HG02884 (cell line): ENCODE results near the gene ARHGEF28.

Experiments
- ATAC-seq: cut with Tn5 transposase; IDR thresholded peaks from one replicate; pipeline ENCODE4 v1.9.1; 2021; ENCODE audit warnings: mild to moderate bottlenecking, moderate library complexity; ENCODE audit not compliant: unreplicated experiment

ARHGEF28 gene

DNA sequence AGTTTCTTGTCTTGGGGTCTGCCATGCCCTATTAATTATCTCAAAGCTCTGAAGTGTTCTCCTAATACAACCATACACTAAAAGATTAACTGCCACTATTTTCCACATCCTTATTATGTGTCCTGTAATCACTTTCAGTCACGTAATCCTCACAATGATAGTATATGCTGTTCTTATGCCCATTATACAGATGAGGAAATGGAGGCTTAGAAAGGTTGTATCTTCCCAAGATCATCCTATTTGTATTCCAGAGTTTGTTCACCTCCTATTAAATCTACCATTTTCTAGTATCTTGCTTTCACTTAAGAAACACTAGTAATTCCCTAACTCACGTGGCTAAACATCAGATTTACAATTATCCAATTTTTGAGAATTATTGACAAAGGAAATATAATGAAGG, 2.9 kb upstream of the ARHGEF28 start:
- no peak for ATAC-seq

DNA sequence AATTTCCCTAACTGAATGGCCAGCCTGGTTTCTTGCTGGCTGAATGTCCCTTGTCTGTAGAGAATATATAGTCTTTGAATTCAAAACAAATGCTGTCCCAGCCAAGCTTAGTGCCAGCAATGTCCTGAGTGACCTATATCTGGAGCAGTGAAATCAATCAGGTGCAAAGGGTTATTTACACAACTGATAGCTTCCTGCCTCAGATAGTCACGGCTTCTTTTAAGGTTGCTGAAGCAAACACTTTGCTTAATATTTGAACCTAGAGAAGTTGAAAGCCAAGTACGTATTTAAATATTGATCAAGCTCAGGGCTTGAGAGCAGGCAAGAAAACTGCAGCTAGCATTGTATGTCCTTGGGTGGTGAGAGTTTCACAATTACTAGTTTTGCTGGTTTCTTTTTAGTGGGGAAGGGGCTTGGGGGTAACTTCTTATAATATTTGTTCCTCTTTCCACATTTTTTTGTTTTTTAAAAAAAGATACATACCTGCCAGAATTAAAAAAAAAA, 2.0 kb upstream of the ARHGEF28 start:
- no peak for ATAC-seq

DNA sequence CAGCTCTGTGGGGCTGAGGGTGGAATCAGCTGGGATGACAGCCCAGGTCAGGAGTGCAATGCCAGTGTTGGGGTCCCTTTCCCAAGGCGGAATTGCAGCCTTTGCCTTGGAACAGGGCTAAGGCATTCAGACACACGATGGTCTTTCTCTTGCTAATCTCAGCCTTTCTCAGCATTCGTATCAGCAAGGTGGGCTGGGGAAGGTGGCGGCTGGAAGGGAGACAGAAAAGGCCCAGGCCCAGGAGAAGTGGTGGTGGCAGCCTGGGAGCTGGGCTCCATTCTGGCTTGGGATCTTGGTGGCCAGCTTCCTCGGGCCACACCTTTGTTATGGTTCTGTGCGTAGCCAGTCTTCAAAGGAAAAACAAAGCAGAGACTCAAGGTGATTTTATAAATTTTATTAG, 1.1 kb upstream of the ARHGEF28 start:
- no peak for ATAC-seq

DNA sequence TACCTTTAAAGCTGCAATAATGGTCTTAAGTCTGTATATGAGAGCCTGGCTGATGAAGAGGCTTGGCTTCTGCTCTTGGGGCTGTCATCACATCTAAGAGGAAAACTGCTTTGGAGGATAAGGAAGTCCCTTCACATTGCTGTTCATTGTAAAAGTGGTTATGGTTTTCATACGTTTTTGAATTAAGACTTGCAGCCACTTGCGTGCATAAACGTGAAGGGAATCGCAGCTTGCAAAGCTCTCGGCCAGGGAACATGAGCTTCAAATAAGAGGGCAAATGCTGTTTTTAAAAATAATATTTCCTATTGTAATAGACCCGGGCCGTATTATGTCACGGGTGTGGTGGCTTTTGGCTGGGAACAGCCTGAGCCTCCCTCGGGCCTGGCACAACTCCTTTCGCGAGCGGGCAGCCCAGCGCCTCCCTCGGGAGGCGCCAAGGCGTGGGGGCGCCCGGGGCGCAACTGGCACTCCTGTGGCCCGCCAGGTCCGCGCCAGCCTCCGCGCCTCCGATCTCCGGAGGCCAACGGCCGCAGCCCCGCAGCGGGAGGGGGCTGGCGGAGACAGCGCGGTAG, 538 bp upstream of the ARHGEF28 start:
- no peak for ATAC-seq

DNA sequence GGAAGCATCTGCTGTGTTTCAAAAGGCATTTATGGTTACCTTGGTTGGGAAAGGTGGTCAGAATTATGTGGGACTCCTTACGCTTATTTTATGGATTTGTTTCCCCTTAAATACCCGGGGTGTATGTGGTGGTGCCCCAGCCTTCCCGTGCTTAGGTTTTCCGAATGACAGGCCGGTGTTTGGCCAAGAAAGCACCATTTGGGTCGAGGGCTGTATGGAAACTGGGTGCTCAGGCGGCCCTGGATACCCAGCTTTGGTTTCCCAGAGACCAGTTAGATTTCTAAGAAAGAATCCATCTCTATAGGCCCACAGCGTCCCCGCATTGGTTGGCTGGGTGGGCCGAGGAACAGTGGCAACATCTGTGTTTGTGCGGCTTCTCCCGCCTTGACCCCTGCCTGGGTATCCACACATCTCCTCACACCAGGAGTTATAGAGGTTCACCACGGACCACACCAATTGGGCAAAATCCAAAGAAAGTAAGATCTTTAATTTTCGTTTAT, 868 bp downstream of the ARHGEF28 start:
- ATAC-seq = no peak

DNA sequence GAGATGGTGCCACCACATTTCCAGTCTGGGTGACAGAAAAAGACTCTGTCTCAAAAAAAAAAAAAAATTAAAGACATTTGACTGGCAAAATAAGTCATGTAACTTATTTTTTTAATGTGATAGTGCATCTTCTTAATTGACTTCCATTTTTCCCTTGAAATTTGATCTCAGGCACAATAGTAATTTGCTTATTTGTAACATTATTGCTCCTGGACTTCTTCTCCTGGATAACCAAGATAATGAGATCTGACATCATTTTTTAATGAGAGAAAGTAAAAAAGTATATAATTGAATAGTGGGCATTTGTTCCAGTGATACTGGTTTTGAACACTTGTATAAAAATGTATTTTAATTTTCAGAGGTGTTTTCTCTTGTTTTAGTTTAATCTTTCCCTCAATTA, 3.5 kb downstream of the ARHGEF28 start:
- ATAC-seq = no peak

DNA sequence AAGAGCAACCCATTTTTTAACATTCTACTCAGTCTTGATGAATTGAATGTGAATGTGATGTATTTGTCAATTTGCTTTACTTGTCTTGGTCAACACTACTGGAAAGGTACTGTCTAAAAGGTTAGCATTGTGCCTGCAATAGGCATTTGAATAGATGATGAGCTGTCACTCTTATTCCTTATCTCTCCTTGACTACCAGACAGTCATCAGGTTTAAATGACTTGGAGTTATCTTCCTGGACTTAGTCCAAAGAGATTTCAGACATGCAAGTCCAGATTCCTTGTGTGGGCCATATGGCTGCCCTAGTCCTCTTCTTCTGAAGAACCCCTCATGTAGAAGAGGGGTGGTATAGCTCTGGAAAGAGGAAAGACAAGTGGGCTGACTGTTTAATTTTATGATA, 4.8 kb downstream of the ARHGEF28 start:
- no peak for ATAC-seq

DNA sequence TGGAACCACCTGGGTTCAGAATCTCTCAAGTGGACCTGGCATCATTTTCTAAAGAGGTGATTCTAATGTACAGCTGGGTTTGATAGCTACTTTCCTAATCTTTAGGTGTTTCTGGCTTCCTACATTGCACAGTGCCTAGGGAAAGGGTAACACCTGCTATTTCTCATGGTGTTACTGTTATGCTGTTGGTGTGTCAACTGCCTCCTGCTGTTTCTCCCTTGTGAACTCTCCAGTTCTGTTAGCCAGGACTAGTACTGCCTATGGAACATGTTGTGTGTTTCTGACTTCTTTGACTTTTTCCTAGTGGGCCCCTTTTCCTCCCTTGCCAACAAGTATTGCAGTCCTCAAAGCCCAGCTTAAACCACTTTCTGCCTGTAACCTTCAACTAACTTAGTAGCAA, 5.5 kb downstream of the ARHGEF28 start:
- no peak for ATAC-seq

DNA sequence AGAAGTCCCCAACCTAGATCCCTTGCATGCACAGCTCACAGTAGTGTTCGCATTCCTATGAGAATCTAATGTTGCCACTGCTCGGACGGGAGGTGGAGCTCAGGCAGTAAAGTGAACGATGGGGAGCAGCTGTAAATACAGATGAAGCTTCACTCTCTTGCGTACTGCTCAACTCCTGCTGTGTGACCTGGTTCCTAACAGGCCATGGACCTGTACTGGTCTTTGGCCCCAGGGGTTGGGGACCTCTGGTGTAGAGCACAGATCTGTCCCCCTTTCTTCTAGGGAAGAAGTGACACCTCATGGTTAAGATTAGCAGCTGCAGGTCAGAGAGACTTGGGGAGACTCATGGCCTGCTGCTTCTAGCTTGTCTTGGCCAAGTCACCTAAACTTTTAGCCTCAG, 7.1 kb downstream of the ARHGEF28 start:
- no peak for ATAC-seq

DNA sequence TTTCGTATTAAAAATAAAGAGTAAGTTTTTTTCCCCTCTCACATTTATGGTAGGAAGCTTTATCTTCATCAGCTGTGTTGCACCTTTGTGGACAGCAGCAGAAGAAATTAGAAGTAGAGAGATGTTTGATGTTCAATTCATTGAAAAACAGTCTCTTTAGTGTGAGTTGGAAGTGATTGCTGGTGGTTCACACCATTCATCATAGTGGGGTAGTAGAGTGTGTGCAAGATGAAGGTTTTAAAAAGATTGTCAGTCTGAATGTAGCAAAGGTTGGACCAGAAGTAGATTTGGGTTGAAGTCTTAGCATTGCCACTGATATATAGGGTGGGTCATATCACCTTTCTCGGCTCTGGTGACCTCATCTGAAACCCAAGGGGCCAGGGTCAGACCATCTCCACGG, 10.4 kb downstream of the ARHGEF28 start:
- ATAC-seq = no peak

DNA sequence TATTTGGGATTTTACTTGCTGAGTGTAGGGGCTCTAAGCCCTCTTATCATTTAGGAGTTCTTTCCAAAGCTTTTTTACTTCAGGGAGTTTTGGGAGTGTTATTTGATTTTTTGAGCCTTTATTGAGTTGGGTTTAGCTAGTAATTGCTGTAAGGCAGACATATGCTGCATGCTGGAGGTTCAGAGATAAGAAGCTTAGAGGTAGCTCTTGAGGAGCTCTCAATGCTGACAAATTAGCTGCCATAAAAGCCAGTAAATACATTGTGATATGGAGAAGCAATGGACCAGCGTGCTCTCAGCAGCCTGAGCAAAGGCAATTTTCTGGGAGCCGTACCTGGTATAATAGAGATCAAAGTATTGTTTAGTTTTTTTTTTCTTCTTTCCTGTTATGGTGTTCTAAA, 11.6 kb downstream of the ARHGEF28 start:
- ATAC-seq = no peak

DNA sequence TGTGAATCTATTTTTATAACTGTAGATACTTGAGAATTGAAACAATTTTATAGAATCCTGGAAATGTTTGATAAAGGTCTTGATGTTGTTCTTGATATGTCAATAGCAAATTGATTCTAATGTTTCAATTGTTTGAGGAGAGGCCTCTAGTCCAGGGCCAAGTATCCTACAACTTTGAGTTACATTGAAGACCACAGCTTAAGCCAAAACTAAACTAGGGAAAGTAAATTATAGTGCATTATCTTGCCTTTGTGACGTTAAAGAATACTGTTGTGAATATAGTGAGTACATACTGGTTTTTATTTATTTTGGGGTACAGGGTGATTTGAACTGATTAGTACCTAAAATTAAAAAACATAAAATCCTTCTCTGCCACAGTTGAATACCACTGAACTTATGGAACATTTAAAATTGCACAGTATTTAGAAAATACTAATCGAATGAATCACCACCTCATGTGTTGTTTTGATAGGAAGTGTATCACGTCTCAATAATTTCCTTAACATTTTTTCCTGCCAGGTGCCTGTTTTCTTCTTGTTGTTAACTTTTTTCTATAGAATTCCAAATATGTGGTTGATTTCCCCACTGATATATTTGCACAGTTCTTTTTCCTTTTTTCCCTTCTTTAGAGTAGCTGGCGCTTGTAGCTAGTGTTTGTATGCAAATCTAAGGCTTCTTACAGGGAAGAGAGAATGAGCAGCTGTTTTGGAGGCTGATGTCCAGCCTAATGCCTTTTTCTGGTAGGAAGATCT, 12.5 kb downstream of the ARHGEF28 start:
- no peak for ATAC-seq

DNA sequence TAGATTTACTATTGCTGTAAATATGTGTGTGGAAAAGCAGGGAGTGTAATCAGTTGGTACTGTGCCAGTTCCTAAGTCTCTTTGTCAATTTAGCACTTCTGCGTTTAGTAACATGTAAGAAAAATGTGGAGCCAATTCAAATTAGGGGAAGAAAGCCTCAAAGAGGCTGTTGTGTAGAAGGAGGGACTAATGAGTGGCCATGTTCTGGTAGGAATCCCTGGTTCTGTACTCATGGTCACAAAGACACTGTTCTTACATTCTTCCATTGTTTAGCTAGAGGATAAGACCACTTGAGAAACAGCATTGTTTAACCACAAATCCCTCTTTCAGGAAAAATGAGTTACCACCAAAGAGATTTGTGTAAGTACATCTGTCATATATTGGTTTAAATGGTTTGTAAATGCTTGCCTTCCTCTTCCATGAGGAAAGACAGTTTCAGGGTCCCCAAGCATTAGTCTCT, 14.9 kb downstream of the ARHGEF28 start:
- no peak for ATAC-seq

DNA sequence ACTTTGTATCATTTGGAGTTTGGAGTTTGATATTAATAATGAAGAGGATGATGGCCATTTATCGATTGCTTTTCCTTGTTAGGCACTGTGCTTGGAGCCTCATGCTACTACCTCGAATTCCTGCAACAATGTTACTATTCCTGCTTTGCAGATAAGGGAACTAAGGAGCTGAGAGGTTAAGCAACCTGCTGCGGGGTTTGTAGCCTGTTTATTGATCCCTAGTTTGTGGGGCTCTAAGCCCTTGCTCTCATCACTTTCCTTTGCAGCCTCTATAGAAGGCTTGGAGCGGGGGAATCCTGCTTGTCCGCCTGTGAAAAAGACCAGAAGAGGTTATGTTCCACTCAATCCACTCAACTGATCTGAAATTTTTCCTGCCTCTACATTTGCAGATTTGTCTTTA, 15.8 kb downstream of the ARHGEF28 start:
- ATAC-seq = no peak

DNA sequence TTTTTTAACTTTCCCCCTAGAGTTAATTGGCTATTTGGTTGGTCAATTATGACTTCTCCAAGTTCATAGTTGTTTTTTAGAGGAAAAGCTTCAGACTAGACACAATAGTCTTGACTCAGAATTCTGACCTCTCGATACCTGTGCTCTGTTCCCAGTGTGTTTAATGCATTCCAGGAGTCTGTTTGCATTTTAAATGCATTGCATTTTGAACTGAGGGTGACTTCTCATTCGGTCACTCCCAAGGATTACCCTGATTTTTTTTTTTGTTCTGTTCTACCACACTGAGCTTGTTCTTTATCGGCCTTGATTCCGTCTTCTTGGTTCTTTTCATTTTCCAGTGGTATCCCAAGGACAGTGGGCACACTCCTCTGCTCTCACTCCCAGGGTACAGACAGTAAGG, 16.3 kb downstream of the ARHGEF28 start:
- ATAC-seq = no peak

DNA sequence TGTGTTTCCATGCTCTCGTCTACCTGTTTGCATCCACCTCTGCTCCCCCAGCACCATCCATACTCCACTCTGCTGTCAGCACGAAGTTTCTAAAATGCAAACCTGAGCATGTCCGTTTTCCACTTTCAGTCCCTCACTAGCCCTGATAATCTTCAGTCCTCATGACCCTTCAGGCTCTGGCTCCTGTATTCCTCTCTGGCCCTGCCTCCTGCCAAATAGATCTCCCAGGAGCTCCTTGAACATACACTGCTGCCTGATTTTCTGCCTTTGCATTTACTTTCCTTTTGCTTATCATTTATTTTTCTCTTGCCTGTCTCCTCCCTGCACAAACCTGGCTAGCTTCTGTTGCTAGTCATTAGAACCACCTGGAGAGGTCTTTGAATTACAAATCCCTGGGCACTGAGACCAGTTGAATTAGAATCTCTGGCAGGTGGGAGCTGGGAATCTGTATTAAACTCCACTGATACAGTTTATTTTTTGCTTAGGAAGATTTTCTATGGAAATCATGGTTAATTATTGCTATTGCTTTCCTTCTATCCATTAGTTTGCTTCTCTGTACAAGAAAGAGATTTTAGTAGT, 18.5 kb downstream of the ARHGEF28 start:
- no peak for ATAC-seq

DNA sequence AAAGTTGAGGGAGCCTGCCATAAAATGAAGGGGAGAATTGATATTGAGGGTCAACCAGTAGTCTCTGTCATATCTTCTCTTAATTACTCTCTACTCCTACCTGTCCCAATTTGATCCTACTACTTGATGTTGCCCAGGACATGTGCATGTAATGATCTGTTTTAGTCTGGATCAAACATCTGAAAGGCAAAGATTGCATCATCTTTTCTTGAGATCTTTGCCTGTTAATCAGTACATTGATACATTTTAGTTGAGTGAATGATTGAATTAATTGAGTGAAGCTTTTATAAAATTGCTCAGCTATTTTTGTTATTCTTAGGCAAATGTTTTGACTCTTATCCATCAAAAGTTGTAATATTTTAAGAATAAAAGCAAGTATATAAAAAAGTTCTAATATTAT, 21.7 kb downstream of the ARHGEF28 start:
- ATAC-seq = no peak

DNA sequence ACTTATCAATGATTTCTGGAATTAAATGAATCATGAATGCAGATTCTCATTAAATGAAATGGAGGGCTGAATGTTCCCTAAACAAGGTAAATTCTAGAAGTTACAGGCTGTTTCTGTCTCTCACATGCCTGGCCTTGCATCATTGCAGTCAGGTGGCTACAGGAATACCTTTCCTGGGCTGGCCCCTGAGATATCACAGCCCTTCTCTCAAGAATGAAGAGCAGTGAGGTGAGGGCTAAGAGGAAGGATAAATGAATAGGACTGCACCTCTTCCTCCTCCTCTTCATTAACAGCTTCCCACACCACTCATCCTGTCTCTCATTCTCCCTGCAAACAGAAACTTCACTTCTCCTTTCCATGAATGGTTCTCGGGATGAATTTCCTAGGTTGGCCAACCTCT, 22.5 kb downstream of the ARHGEF28 start:
- ATAC-seq = no peak

DNA sequence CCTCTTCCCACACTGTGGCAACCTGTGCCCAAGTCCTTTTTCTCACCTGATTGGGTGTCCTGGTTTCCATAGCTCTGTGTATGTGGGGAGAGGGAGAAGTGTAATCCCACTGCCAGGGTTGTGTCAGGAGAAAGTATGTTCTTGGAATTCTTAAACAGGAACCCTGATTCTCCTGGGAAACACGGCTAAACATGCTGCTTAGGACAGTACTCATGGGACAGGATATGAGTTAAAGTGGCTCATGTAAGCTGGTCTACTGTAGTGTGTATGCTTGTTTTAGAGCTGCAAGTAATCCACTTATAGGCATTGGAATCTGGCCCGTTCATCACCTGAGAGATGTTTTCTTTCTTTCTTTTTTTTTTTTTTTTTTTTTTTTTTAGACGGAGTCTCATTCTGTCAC, 23.9 kb downstream of the ARHGEF28 start:
- ATAC-seq = no peak

DNA sequence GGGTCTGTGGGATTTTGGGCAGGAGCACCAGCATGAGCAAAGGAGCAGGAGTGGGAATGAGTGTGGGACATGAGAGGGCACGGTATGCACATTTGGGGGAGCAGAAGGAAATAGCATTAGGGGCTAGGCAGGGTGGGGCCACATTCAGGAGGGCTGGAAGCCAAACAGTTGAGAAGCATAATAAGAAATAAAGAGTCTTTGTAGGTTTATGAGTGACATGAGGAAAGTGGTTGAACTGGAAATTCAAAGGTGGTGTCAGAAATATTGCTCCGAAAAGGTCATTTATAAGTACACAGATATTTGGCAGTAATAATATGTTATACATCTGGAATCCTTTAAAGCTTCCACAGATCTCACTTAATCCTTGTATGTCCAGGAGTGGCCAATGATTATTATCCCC, 26.4 kb downstream of the ARHGEF28 start:
- ATAC-seq = no peak

DNA sequence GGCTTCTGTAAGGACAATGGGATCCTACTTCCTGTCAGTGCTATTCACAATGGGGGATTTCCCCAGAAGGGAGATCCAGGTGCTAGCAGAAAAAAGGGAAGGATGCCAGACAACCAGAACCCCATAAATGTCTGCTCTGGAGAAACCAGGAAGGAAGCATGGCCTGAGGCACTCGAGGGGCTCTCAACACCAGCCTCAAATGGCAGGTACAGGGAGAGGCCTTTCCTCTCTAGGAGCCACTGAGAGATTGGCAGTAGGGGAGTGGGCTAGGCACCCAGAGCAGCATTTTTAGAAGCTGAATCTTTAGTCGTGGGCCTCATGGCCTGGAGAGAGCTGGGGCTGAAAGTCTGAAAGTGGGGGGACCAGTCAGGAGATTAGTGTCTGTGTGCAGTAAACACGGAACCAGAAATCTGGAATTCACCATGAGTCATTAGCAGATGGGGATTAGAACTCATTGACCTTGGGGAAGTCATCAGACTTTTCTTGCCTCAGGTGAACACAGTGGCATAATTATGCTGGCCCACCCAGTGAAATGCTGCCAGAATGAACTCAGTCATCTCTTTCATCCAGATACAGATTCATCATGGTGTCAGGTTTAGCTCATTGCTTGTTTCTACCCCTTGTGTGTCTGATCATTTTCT, 28.3 kb downstream of the ARHGEF28 start:
- peak; percentile 74 for ATAC-seq
